ENCODE data around the gene ZNRF2. TPM values are rescaled to one million over a fixed set of nuclear protein-coding genes. Genes with fewer than 3 reads are reported as not detected.

Gene ZNRF2
- total RNA-seq, 1 donor from 2014 or later: 21.4 TPM

- intact Hi-C loops (cut with micrococcal nuclease): no loop called here
- Mint-ChIP-seq H3K36me3 (ENCODE audit: low read depth) (peaks cover 1% of the 10 kb centered on the region), H3K27me3 (no peaks in the 10 kb centered on the region), H3K27ac (no peak overlapping the region), H3K4me3 (no peak overlapping the region), H3K9me3 (no peaks in the 10 kb centered on the region), H3K4me1 (peaks cover 77% of the 10 kb centered on the region)
- ChIA-PET POLR2A (interaction anchor here (0.5 kb wide), 1 partner anchor 37 kb away, joined by 3 read pairs; no protein-coding TSS in a partner anchor), CTCF (no interaction called here)
- DNase-seq (no peak), ATAC-seq (ENCODE audit: low read depth) (no peak)
- no peak for TF ChIP-seq CTCF (IDR thresholded peaks at IDR 0.05)
Measured at GRCh38 chr7:30304177-30304884, 19.9 kb downstream of the ZNRF2 start.

GRCh38 chr7:30306976-30307375, 22.6 kb downstream of the ZNRF2 start:
- no peak for DNase-seq
- TF ChIP-seq CTCF (IDR thresholded peaks at IDR 0.05): no peak
- no peak for ATAC-seq (ENCODE audit: low read depth)
- H3K9me3 Mint-ChIP-seq: no peaks in the 10 kb centered on the region
- H3K4me3 Mint-ChIP-seq: no peak overlapping the region
- H3K27ac Mint-ChIP-seq: no peak overlapping the region
- ChIA-PET CTCF (no interaction called here), POLR2A (no interaction called here)
- no peaks in the 10 kb centered on the region for H3K27me3 Mint-ChIP-seq
- H3K4me1 Mint-ChIP-seq: peaks cover 80% of the 10 kb centered on the region
- H3K36me3 Mint-ChIP-seq (ENCODE audit: low read depth): peaks cover 1% of the 10 kb centered on the region
- intact Hi-C loops (cut with micrococcal nuclease): no loop called here

- peaks cover 80% of the 10 kb centered on the region for H3K4me1 Mint-ChIP-seq
- H3K27me3 Mint-ChIP-seq: no peaks in the 10 kb centered on the region
- TF ChIP-seq CTCF (IDR thresholded peaks at IDR 0.05): no peak
- intact Hi-C loops (cut with micrococcal nuclease): loop anchor here (2.0 kb wide), 2 partner anchors 14 kb away; no protein-coding TSS in a partner anchor
- H3K9me3 Mint-ChIP-seq: no peaks in the 10 kb centered on the region
- peak; percentile 65 for ATAC-seq (ENCODE audit: low read depth)
- H3K36me3 Mint-ChIP-seq (ENCODE audit: low read depth): peaks cover 3% of the 10 kb centered on the region
- no peak overlapping the region for H3K4me3 Mint-ChIP-seq
- POLR2A ChIA-PET: interaction anchor here (1.2 kb wide), 1 partner anchor 13 kb away, joined by 4 read pairs; no protein-coding TSS in a partner anchor
- H3K27ac Mint-ChIP-seq: no peak overlapping the region
- CTCF ChIA-PET: interaction anchor here (1.8 kb wide), 1 partner anchor 14 kb away, joined by 5 read pairs; no protein-coding TSS in a partner anchor
- no peak for DNase-seq
Measured at GRCh38 chr7:30308389-30308788, 24.0 kb downstream of the ZNRF2 start.

- H3K4me1 Mint-ChIP-seq: peaks cover 75% of the 10 kb centered on the region
- CTCF ChIA-PET: interaction anchor here (1.8 kb wide), 1 partner anchor 13 kb away, joined by 5 read pairs; no protein-coding TSS in a partner anchor
- ATAC-seq (ENCODE audit: low read depth) (no peak), DNase-seq (no peak)
- peaks cover 3% of the 10 kb centered on the region for H3K36me3 Mint-ChIP-seq (ENCODE audit: low read depth)
- POLR2A ChIA-PET: no interaction called here
- TF ChIP-seq CTCF (IDR thresholded peaks at IDR 0.05): no peak
- H3K4me3 Mint-ChIP-seq: no peak overlapping the region
- H3K27ac Mint-ChIP-seq: no peak overlapping the region
- no peaks in the 10 kb centered on the region for H3K27me3 Mint-ChIP-seq
- intact Hi-C loops (cut with micrococcal nuclease): loop anchor here (2.0 kb wide), 2 partner anchors 13 to 15 kb away; no protein-coding TSS in a partner anchor
- no peaks in the 10 kb centered on the region for H3K9me3 Mint-ChIP-seq
Measured at GRCh38 chr7:30309302-30309701, 24.9 kb downstream of the ZNRF2 start.

- peaks cover 72% of the 10 kb centered on the region for H3K4me1 Mint-ChIP-seq
- DNase-seq (no peak), ATAC-seq (ENCODE audit: low read depth) (peak; percentile 18)
- intact Hi-C loops (cut with micrococcal nuclease): loop anchor here (1.0 to 5.0 kb wide), 4 partner anchors 9 to 37 kb away; no protein-coding TSS in a partner anchor
- H3K27ac Mint-ChIP-seq: peak overlapping the region; percentile 66
- no peaks in the 10 kb centered on the region for H3K9me3 Mint-ChIP-seq
- H3K4me3 Mint-ChIP-seq: no peak overlapping the region
- no peaks in the 10 kb centered on the region for H3K27me3 Mint-ChIP-seq
- POLR2A ChIA-PET: no interaction called here
- CTCF ChIA-PET: interaction anchor here (1.6 kb wide), 1 partner anchor 12 kb away, joined by 3 read pairs; no protein-coding TSS in a partner anchor
- peaks cover 3% of the 10 kb centered on the region for H3K36me3 Mint-ChIP-seq (ENCODE audit: low read depth)
- TF ChIP-seq CTCF (IDR thresholded peaks at IDR 0.05): no peak
Measured at GRCh38 chr7:30309842-30310435, 25.5 kb downstream of the ZNRF2 start.
